HG03039 (cell line): Measurements from ENCODE around the gene RALBP1.
A peak's percentile ranks its signal among the peaks of the same experiment; 100 is the strongest.
"Not testable (repeated sequence)": the region's sequence is repeated elsewhere in the genome, so short reads cannot be mapped to it uniquely, and the experiment has no call there.

Source experiments
- ATAC-seq: cut with Tn5 transposase; IDR thresholded peaks from one replicate; pipeline ENCODE4 v1.9.1; 2021; ENCODE audit warnings: mild to moderate bottlenecking, moderate library complexity; ENCODE audit not compliant: unreplicated experiment

The RALBP1 gene

DNA sequence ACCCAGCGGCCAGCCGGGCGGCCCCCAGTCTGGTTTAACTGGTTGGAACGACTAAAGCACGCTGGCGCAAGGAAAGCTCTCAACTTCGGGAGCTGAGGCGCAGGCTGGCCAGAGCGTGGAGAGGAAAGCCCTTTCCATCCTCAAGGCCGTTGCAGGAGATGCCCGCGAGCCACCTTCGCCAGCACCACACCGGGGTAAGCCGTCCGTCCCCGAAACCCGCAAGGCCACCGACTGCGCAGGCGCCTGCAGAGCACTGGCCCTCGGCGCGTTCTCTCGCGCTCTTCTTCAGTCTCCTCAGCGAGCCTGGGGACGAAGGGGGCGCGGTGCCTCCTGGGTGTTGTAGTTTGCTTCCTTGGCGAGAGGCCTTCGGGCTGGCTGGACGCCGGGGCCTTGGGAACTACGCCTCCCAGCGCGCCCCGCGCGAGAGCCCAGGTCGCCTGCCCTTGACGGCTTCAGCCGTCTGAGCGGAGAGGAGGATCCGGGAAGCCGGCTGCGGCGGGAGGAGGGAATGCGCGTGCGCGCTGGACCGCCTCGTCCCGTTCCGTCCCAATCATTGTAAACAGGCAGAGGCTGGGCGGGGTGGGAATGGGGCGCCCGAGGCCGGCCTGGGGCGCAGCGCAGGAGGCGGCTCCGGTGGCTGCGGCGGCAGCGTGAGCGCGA, at the start of gene RALBP1:
Gene RALBP1 (plus strand): TSS at position 531 of the 660 bp plus-strand sequence. CDS start 37,533 bp downstream, outside the sequence.
- ATAC-seq: peak; percentile 92

DNA sequence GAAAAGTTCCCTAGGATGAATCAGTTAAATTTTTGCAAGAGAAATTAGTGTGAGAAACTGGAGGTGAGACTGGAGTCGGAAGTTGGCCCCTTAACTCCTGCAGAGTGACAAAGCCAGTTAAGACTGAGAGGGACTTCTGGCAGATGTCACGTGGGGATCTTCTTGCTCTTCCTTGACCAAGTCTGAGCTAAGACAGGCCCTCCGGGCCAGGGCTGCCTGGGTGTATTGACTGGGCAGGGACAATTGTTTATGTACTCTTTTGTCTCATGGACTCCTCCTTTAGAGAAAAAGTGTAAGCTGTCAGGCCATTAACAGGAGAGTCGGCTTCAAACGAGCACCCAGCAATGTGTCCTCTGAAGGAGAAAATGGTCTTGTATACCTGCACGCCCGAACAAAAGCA, 48.6 kb upstream of the RALBP1 start:
- ATAC-seq: no peak

- no peak for ATAC-seq
Observed at GRCh38 chr18:9428301-9428706, 47.0 kb upstream of the RALBP1 start.

- no peak for ATAC-seq
Observed at GRCh38 chr18:9428862-9429661, 46.3 kb upstream of the RALBP1 start.

DNA sequence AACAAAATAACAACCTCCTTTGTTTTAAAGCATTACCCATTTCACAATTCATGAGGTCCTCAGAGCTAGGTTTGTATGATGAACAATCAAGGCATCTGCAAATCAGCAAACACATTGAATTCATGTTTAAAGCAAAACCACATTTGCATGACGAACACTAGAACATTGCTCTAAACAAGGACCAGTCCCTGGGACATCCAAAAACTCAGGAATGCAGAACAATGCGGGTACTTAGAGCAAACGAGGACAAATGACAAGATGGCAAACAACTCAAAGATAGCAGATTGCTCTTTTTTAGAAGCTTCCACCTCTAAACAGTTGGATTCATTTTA, 45.7 kb upstream of the RALBP1 start:
- no peak for ATAC-seq

- not testable (repeated sequence) for ATAC-seq
Observed at GRCh38 chr18:9430315-9430714, 45.0 kb upstream of the RALBP1 start.

DNA sequence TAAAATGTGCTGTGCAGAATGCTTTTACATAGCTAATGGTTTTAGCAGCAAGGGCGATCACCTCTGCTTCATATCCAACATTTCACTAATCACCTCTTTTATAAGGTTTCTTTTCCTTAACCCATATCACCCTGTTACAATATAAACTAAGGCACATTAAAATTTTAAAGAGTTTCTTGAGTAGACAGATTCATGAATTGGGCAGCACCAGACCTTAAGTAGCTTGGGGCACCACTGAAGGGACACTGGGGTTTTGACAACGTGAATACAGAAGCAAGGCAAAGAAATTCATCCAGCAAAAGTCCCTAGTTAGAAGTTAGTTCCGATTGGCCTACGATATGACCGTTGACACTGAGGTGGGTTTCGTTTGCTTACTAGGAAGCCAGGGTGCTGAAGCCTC, 44.0 kb upstream of the RALBP1 start:
- no peak for ATAC-seq

DNA sequence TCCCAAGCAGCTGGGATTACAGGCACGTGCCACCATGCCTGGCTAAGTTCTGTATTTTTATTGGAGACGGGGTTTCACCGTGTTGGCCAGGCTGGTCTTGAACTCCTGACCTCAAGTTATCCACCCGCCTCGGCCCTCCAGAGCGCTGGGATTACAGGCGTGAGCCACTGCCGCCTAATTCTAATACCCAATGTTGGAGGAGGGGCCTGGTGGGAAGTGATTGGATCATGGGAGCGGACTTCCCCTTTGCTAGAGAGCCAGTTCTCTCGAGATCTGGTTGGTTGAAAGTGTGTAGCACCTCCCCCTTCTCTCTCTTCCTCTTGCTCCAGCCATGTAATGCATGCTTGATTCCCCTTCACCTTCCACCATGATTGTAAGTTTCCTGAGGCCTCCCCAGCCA, 42.2 kb upstream of the RALBP1 start:
- ATAC-seq: not testable (repeated sequence)

GRCh38 chr18:9433671-9434121, 41.6 kb upstream of the RALBP1 start:
- ATAC-seq: no peak

DNA sequence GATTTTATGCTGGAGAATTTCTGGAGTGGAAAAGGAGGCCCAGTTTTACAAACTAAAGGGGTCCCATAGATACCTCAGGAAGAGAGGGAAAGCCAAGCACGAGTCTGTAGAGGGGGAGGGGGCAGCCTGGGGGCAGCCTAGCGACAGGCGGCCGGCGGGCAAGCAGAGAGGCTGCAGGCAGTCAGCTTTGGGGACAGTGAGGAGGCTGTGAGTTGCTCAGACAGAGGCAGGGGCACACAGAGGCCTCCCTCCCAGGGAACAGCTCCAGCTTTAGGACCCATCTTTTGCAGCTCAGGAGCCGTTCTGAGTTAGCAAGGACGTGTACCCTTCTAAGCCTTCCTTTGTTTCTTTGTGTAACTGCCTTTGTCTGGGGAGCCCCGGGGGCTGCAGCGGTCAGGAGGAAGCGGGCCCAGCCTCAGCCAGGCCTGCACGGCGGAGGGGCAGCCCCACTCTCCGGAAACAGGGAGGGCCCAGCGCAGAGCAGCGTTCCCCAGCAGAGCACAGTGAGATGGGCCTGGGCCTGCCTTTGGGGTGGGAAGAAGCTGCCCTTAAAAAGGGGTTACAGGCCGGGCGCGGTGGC, 41.1 kb upstream of the RALBP1 start:
- ATAC-seq: no peak

GRCh38 chr18:9435041-9435440, 40.3 kb upstream of the RALBP1 start:
- no peak for ATAC-seq

DNA sequence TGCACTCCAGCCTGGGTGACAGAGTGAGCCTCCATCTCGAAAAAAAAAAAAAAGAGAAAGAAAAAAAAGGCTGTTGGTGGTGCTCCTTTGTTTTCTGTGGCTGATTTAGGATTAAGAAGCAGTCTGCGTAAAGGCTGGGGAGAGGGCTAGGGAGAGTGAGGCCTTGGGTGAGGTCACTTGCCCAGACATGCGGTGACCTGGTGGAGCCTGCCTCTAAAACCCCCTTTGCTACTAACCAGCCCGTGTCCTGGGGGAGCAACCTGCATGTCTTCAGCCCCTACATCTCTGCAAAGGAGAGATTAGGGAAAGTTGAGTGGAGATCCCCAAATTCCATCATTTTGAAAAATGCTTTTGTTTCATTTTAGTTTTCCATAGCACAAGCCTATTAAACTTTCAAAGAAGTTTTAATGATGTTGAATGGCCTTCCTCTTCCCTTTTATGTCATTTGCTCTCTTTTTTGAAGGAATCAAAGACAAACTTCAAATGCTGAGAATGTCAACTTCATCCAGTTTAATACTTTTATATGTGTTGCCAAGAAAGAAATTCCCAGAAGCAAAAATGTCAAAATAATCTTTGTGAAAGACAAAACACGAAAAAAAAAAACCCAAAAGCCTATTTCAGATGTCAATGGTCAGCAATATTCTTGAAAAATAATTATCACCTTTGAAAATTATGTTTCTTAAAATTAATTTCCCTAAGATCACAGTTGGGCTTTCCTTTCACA, 38.9 kb upstream of the RALBP1 start:
- no peak for ATAC-seq

GRCh38 chr18:9437021-9437437, 38.3 kb upstream of the RALBP1 start:
- no peak for ATAC-seq

DNA sequence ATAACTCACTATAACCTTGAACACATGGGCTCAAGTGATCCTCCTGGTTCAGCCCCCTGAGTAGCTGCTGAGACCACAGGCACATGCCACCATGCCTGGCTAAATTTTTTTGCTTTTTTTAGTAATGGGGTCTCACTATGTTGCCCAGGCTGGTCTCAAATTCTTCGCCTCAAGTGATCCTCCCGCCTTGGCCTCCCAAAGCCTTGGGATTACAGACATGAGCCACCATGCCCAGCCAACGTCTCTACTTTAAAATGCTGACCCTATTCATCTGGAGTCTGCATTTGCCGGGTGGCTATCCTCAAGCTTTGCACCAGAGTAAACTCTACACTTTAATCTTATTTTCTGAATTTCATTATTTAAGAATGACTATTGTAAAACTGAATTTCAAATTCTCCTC, 37.6 kb upstream of the RALBP1 start:
- no peak for ATAC-seq

DNA sequence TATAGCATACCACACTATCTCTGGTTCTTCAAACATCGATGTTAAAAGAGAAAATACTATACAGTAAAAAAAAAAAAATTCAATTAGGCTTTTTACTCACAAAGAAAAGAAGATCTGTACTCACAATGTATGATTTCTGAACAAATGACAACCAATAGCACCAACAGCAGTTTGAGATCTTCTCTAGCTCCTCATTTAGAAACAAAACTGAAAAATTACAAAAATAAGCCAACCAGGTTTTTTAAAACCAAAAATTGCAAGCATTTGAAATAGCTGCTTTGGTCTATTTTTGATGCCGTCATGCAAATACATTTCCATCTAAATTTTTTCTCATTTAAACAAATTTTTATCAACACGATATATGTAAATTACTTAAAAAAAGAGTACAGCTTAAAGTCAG, 34.3 kb upstream of the RALBP1 start:
- ATAC-seq: no peak

GRCh38 chr18:9444549-9444948, 30.8 kb upstream of the RALBP1 start:
- ATAC-seq: no peak

DNA sequence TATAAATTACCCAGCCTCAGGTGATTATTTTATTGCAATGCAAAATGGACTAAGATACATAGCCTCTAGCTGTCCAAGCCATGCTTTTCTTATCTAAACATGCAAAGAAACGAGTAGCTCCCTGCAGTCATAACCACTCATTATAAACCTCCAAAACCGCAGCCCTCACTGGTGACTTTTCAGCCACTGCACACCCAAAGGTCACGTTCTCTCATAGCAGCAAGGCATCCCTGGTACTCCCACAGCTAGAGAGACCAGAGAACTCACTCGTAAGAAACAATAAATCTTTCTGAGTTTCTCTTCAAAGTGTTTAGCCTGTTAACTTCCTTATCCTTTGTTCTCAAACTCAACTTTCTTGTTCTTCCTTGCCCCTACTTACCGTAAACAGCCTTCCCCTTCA, 28.5 kb upstream of the RALBP1 start:
- no peak for ATAC-seq

DNA sequence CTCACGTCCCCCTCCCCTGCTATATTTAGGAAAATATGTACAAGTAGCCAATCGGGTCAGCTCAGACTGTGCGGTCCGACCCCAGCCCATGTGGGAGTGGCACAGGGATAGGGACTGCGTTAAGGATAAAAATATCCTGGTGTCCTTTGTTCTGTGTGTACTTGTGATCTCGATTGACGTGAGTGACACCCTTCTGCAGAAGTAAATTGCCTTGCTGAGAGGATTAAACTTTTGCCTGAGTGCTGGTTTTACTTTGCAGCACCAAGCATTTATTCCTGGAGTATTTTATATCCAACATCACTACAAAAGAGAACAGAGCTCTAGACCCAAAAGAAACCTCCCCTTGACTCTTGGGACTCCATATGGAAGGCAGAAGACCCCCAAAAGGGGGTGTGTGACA, 28.0 kb upstream of the RALBP1 start:
- no peak for ATAC-seq

DNA sequence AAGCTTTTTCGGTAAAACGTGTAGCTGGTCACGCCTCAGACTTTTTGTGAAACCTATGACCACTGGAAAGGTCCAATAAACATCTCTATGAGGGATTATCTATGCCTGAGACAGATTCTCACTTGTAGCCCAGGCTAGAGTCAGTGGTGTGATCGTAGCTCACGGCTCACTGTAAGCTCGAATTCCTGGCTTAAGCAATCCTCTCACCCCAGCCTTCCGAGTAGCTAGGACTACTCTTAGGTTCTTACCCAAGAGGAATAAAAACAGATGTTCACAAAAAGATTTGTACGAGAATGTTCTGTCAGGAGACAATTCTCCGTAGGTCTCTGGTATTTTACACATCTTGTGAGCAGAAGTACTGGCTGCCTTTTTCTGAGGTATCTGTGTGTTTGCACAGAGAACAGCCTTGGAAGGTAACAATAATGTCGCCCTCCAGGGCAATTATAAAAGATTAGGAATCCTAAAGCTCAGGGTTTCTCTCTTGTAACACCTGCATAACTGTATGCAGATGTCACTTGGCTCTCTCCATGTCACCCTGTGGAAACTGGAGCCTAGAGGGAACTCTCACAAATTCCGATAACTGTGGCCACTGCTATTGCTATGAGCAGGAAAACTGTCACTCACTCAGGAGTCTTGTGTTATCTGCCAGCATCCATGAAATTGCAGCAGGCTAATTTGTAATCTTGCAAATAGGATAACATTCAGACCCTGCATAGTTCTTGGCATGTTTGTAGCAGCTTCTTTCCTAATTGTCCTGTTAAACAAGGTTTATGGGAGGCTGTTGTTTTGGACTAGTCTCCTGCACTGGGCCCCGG, 25.5 kb upstream of the RALBP1 start:
- ATAC-seq: no peak

- not testable (repeated sequence) for ATAC-seq
Observed at GRCh38 chr18:9450920-9451319, 24.4 kb upstream of the RALBP1 start.

DNA sequence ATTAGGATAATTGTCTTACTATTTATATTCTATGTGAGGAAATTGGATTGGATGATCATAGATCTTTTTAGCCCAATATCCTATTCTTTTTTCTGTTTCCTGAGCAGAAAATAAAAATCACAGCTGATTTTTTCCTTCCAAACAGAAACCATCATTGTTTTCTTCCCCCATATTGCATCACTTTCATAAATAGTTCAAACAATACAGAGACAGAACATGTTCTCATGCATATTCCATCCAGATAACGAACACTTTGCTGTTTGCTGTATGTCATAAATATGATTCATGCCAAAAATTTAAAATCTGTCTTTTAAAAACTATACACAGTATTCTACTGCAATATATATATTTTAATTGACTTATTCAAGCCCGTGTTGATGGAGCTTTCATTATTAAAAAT, 22.0 kb upstream of the RALBP1 start:
- ATAC-seq: no peak
